Measurements from ENCODE around the gene NMT2.

- TF ChIP-seq CTCF (IDR thresholded peaks at IDR 0.05; ENCODE audit: poor library complexity) (no peak), EZH2phosphoT487 (IDR thresholded peaks at IDR 0.05; ENCODE audit: low read depth, severe bottlenecking, unreplicated experiment) (no peak), EZH2 (IDR thresholded peaks at IDR 0.05; ENCODE audit: borderline replicate concordance) (no peak)
Measured at GRCh38 chr10:15144788-15145187, 23.7 kb downstream of the NMT2 start.

All from hepatocyte (in vitro differentiated cells).